HG02852 (cell line): ENCODE data around the gene PLCB3.

Experiments used
- ATAC-seq: cut with Tn5 transposase; IDR thresholded peaks from one replicate; pipeline ENCODE4 v1.9.1; 2021; ENCODE audit warnings: mild to moderate bottlenecking, moderate library complexity; ENCODE audit not compliant: unreplicated experiment

PLCB3 gene

DNA sequence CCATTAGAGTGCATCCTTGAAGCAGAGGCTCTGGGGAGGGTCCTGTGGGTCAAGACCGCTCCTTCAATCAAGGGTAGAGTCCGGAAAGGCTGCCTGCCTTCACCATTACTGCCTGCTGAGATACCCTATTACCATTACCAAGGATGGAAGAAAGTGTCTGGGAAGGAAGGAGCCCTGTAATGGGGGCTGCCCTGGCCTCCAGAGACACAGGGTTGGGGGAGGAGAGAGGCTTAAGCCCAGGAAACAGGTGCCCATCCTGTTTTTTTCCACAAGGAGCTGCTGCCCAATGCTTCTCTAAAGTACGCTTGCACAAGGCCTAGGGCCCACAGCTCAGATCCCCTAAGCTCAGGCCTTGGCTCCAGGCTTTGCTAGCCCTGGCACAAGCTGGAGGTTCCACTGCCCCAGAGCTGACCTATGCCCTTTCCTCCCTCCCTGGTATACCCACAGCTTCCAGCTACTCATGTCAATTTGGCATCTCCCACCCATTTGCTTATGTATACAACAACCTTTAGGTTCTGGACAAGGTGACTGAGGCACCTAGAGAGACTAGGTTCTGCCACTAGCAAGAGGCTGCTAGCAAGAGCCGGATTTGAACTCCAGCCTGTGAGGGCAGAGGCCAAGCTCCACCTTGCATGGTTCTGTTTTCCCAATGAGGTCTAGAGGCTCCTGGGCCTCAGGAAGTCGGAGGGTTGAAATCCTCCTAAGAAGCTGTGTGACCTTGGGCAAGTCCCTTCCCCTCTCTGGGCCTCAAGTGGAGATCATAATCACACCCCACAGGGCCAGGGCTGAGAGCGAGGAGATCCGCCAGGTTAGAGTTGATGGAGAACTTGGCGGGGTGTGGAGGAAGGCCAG is 1.5 kb upstream of the PLCB3 start:
- ATAC-seq: no peak

DNA sequence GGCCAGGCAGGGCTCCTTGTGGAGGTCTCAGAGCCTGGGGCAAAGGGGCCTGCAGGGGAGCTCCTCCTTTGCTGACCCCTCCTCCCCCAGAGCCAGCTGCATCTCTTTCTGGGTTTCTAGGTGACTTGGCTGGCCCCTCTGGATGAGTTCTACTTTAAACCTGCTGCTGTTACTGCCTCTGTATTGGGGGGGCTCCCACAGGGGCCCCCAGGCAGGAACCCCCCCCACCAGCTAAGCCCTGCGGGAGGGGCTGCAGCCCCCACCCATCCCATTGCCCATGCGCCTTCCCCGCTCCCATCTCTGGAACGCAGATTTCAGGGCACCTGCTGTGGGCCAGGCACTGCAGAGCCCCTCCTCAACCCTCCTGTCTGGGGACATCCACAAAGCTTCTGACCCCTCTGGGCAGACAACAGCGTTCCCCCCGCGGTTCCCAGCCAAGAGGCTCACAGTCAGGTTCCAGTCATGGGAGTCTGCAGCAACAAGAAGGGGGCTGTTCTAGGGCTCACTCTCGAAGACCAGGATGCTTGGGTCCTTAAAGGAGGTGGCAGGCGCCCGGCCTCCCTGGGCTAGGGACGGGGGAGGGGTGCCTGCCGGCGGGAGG is 815 bp upstream of the PLCB3 start:
- no peak for ATAC-seq

DNA sequence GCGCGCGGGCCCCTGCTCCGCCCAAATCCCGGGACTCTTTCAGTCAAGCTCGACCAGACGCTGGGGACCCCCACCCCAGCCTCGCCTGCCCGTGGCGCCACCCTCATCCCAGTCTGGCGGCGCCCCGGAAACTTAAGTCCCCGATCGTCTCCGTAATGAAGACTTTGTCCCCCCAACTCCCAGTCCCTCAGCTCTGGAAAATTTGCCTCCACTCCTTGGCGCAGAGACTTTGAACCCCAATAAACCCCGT is 348 bp downstream of the PLCB3 start:
- ATAC-seq: peak; percentile 14

GRCh38 chr11:64252003-64252872 is 908 bp downstream of the PLCB3 start:
- no peak for ATAC-seq

DNA sequence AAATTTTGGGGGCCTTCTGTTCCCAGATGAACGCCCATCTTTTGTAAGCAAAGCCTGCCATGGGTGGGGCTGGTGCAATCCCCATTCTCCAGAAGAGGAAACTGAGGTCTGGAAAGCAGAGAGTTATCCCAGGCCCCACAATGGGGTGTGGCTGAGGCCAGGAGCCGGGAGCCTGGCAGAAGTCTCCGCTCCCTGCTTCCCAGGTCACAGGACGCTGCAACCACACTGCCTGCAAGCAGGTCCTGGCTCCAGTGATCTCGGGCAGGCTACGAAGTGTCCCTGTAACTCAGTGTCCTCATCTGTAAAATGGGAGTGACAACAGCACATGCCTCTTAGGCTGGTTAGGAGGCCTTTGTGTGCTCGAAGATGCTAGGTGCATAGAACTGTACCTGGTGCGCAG is 1.7 kb downstream of the PLCB3 start:
- ATAC-seq: no peak

DNA sequence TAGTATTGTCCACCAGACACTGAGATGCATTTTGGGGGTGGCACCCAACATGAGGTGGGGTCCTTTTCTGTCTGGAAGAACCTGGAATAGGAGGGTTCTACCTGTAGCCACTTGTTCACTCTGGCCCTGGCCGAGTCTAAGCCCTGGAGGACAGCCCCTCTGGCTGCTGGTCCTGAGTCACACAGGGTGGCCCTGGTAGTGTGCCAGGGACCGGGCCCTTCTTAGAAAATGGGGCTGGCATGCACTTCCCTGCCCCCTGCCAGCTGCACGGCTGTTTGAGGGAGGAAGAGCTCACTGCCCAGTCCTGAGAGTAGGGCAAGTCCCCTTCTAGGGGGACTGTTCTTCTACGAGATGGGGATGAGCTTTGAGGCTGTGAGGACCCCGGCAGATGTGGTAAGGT is 2.2 kb downstream of the PLCB3 start:
- ATAC-seq: no peak

DNA sequence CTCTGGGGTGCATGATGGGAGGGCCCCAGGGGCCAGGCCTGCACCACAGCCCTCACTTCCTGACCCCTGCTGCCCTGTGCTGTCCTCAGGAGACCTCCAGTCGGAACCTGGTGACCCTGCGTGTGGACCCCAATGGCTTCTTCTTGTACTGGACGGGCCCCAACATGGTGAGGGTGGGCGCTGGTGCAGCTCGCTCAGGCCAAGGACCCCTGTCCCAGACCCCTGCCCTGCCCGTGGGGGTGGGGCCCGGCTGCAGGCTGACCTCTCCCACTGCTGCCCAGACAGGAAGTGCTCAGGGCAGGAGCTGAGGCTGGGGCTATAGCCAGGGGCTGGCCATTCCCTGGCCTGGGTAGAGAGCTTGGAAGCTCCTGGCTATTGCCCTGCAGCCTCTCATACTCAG is 3.0 kb downstream of the PLCB3 start:
- ATAC-seq: no peak

DNA sequence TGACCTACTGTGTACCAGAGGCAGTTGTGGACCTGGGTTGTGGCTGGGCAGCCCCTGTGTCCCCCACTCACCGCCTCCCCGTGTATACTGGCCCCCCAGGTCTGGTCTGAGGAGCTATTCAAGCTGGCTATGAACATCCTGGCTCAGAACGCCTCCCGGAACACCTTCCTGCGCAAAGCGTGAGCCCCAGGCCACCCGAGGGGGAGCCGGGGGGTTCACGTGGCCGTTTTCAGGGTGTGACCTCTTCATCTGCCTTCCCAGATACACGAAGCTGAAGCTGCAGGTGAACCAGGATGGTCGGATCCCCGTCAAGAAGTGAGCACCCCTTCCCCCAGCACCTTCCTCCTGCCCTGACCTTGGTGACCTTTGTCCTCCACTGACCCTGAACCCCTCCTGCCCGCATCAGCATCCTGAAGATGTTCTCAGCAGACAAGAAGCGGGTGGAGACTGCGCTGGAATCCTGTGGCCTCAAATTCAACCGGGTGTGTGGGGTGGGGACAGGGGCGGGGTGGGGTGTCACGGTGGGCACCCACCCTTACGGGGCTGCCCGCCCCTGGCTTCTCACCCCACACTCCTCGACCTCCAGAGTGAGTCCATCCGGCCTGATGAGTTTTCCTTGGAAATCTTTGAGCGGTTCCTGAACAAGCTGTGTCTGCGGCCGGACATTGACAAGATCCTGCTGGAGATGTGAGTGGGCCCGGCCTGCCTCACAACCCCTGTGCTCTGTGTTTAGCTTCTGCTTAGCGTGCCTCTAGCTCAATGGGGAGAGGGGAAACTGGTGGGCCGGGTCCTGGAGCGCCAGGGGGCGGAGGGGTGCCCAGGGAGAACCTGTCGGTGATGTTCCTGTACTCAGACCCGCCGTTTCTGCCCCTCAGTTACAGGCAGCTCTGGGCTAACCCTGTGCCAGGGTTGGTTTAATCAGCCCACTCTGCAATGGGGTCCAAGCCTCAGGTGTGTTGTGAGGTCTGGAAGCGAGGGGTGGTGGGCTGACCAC is 4.1 kb downstream of the PLCB3 start:
- ATAC-seq: no peak

- no peak for ATAC-seq
Observed at GRCh38 chr11:64256300-64256699, 5.0 kb downstream of the PLCB3 start.

- no peak for ATAC-seq
Observed at GRCh38 chr11:64258356-64258755, 7.0 kb downstream of the PLCB3 start.

DNA sequence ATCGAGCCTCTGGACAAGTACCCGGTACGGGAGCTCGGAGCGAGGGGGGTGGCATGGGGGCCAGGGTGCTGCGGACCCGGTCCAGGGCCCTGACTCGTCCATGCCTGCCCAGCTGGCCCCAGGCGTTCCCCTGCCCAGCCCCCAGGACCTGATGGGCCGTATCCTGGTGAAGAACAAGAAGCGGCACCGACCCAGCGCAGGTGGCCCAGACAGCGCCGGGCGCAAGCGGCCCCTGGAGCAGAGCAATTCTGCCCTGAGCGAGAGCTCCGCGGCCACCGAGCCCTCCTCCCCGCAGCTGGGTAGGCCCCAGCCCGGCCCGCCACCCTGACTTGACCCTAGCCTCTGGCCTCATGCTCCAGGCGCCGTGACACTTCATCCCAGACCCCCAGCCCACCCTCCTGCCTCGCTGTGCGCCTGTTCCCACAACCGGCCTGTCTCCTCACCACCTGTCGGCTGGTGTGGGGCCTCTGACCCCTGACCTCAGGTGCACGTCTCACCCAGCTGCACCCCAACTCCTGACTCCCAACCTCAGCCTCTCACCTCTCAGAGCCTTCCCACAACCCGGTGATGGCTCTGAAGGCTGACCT is 7.7 kb downstream of the PLCB3 start:
- no peak for ATAC-seq

DNA sequence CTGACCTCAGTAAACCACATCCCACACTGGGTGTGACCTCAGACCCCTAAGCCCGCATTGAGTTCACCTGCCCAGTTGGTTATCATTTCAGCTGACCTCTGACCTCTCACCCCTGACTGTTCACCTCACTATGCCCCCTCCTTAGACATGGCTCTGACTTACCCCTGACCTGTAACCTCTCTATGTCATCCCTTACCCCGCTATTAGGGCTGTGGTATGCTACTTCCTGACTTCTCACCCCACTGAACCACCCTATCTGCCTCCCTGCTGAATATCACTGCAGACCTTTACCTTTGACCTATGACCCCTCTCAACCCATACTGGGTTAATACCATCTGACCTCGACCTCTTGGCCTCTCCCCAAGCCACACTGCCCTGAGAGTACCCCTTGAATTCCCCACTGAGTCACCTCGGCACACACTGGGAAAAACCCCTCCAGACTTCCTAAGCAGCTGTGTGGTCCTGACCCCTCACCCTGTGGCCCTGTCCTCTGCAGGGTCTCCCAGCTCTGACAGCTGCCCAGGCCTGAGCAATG is 8.3 kb downstream of the PLCB3 start:
- no peak for ATAC-seq

- no peak for ATAC-seq
Observed at GRCh38 chr11:64260147-64260708, 8.9 kb downstream of the PLCB3 start.

GRCh38 chr11:64261556-64262080 is 10.3 kb downstream of the PLCB3 start:
- ATAC-seq: no peak

GRCh38 chr11:64262271-64263002 is 11.1 kb downstream of the PLCB3 start:
- ATAC-seq: no peak

GRCh38 chr11:64263021-64263946 is 12.0 kb downstream of the PLCB3 start:
- no peak for ATAC-seq

GRCh38 chr11:64263947-64264317 is 12.6 kb downstream of the PLCB3 start:
- ATAC-seq: no peak

GRCh38 chr11:64264371-64264852 is 13.1 kb downstream of the PLCB3 start:
- no peak for ATAC-seq
